NCI-H1930 (cell line): ENCODE results near the gene RPS19.

Experiments
- DNase-seq, 2 experiments: peaks; one replicate each; lab custom pipeline; 2025; lab: John Stamatoyannopoulos, UW

RPS19 gene

GRCh38 chr19:41915021-41915775 lies 55.1 kb downstream of the RPS19 start:
- DNase-seq = no peak

- no peak for DNase-seq
Measured at GRCh38 chr19:41915776-41916414, 55.8 kb downstream of the RPS19 start.

GRCh38 chr19:41917676-41918075 lies 57.6 kb downstream of the RPS19 start:
- DNase-seq = no peak

DNA sequence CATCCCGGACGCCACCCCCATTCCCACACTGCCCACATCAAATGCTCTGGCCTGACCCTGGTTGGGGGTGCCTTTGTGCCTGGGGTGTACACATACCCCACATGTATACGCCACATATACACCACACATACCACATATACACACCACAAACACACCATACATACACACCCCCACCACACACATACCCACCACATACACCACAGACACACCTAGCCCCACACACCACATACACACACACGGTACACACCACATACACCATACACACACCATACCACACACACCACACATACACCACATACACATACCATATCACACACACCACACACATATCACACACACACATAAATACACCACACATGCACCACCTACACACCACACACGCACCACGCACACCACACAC lies 58.0 kb downstream of the RPS19 start:
- no peak for DNase-seq

DNA sequence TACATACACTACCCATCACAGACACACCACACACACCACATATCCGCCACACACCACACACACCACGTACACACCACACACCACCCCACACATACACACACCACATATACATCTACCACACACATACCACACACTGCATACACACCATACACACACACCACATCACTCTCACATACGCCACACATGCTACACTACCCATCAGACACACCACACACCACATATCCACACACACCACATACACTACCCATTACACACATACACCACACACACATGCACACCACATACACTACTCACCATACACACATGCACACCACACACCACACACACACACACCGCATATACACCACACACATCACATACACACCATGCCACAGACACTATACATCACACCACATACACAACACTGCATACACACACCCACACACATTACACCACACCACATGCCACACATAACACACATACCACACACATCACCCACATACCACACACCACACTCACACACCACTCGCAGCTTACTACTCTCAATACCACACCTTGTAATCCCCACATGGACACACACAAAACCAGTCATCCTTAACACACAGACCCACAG lies 58.7 kb downstream of the RPS19 start:
- DNase-seq = no peak

DNA sequence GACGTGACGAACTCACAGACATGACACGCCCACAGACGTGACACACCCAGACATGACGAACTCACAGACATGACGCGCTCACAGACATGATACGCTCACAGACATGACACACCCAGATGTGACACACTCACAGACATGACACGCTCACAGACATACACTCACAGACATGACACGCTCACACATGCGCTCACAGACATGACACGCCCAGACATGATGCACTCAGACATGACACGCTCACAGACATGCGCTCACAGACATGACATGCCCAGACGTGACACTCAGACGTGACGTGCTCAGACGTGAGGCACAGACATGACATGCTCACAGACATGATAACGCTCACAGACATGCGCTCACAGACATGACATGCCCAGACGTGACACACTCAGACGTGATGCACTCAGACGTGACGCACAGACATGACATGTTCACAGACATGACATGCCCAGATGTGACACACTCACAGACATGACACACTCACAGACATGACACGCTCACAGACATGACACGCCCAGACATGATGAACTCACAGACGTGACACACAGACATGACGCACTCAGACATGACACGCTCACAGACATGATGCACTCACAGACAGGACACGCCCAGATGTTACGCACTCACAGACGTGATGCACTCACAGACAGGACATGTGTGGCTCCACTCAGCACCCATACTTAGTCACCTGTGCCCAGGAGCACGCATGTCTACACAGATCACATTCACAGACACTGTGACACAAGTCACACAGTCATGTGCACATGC lies 60.1 kb downstream of the RPS19 start:
- no peak for DNase-seq

DNA sequence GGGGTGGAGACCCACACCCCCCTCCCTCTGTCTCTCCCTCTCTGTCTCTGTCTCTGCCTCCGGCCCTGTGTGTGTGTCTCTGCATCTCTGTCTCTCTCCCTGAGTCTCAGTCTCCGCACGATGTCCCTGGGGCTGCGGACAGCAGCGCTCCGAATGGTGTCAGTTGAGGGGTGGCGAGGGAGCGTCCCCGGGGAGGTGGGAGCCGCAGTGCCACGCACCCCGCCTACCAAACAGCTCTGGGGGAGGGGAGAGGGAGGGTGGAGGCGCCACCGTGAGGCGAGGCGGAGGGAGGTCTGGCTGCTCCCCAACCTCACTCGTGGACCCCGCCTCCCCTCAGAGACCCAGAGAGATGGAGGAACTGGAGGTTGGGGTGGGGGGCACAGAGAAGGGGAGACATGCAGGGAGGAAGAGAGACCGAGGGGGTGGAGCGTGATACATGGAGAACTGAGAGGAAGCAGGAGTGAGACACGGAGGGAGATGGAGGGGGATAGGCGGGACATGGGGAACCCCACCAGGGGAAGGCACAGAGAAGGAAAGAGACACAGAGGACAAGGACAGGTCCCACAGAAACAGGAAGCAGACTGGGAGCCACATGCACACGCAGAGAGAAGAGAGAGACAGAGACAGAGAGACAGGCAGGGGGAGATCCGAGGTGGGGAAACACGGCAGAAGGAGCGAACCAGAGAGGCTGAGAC lies 61.0 kb downstream of the RPS19 start:
- no peak for DNase-seq

DNA sequence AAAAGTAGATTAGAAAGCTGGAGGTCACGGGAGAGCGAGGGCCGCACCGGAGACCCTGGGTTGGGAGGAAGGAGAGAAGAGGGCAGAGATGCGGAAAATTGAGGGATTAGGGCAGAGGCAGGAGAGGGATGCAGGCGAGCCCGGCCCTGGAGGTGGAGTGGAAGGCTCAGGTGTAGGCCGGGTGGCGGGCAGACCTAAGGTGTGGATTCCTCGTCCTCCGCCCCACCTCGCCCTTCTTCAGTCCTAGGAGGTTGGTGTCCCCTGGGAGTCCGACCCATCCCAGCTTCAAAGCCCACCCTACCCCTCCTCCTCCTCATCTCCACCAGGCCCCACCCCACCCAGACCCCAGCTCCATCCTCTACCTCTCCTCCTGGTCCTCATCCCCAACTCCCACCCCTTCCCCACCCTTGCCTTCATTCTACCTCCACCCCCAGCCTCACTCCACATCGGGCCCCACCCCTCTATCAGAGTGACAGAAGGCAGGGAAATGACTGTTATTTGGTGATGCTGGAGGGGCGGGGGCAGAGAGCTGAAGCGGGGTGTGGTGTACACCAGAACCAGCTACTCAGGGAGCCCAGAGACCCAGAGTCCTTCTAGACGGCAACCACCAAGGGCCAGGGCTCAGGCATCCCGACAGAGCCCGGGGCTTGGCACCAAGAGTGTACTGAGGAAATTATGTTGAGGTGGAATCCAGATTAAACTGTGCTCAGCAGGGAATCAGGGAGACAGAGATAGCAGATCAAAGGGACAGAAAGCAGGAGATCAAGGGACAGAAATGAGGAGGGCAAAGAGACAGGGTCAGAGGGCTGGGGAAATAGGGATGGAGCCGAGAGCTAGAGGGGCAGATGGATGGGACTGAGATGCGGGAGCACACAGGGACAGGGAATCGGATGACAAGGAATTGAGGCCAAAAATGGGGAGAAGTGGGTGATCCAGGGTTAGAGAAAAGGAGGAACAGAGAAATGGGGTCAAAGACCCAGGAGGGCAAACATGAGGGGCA lies 61.8 kb downstream of the RPS19 start:
- no peak for DNase-seq
